Natural killer cell (primary cell): ENCODE results near the gene ARHGAP6. TPM values are rescaled to one million over a fixed set of nuclear protein-coding genes. Genes with fewer than 3 reads are reported as not detected.

Experiments
- ATAC-seq, 3 donors: fragments of 150-1000 bp in 2 of 3; fragments of 200-7000 bp in 1 of 3; cut with Tn5 transposase; 1 replicate in 1 of 3; 2 replicates in 2 of 3; pipeline ENCODE4 v1.10.0; 2021; ENCODE audit warnings: mild to moderate bottlenecking in 2 of 3, moderate library complexity in 2 of 3
- DNase-seq, 2 donors: peaks; one replicate each; pipeline versions ENCODE4 v3.0.0 to v3.0.0-alpha.2; 2013 to 2021; ENCODE audit warnings: mixed read lengths in 1 of 2
- H3K27ac ChIP-seq: one replicate; pipeline ENCODE4 v1.5.1; 2013; ENCODE audit warnings: mild to moderate bottlenecking, low read length
- H3K27me3 ChIP-seq: one replicate; pipeline ENCODE4 v1.6.1; 2013; ENCODE audit warnings: low read length; ENCODE audit not compliant: control insufficient read depth, insufficient read depth
- H3K36me3 ChIP-seq: one replicate; pipeline ENCODE4 v1.6.1; 2013; ENCODE audit warnings: low read length; ENCODE audit not compliant: control insufficient read depth, insufficient read depth
- H3K4me1 ChIP-seq: one replicate; pipeline ENCODE4 v1.6.1; 2013; ENCODE audit warnings: low read length; ENCODE audit not compliant: control insufficient read depth, insufficient read depth
- H3K4me3 ChIP-seq: one replicate; pipeline ENCODE4 v1.5.1; 2013; ENCODE audit warnings: low read length
- H3K9me3 ChIP-seq: one replicate; pipeline ENCODE4 v1.6.1; 2013; ENCODE audit warnings: low read length; ENCODE audit not compliant: control insufficient read depth, insufficient read depth
- H3K27ac Mint-ChIP-seq, 2 donors: one replicate each; pipeline ENCODE4 v1.8.0; 2022; ENCODE audit warnings: mild to moderate bottlenecking in 2 of 2, mixed read lengths in 2 of 2, moderate library complexity in 1 of 2
- H3K27me3 Mint-ChIP-seq, 2 donors: one replicate each; pipeline ENCODE4 v1.8.0; 2022; ENCODE audit warnings: low read depth in 2 of 2, mixed read lengths in 2 of 2
- H3K36me3 Mint-ChIP-seq: one replicate; pipeline ENCODE4 v1.8.0; 2022; ENCODE audit warnings: mixed read lengths
- H3K4me1 Mint-ChIP-seq, 2 donors: one replicate each; pipeline ENCODE4 v1.8.0; 2022; ENCODE audit warnings: mixed read lengths in 2 of 2
- H3K4me3 Mint-ChIP-seq: one replicate; pipeline ENCODE4 v1.8.0; 2022; ENCODE audit warnings: mild to moderate bottlenecking, moderate library complexity, mixed read lengths
- H3K9me3 Mint-ChIP-seq, 2 donors: one replicate each; pipeline ENCODE4 v1.8.0; 2022; ENCODE audit warnings: mixed read lengths in 2 of 2
- WGBS: methylation state at CpG from one replicate; pipeline ENCODE4 v1.1.7; 2013; ENCODE audit warnings: missing lambda C conversion rate; ENCODE audit not compliant: insufficient coverage; 5-methylcytosine and 5-hydroxymethylcytosine counted together
- intact Hi-C: fragments of 100-400 bp; cut with micrococcal nuclease; formaldehyde crosslinking; loops from one replicate; pipeline ENCODE4 v1.14.2; 2022
- total RNA-seq, 4 donors: library from RNA; stranded (reverse); fragments of 120-200 nt in 1 of 4; gene quantifications; one replicate each; pipeline versions ENCODE4 v1.2.3 to v1.2.4, GENCODE V29; 2013 to 2022
- TF ChIP-seq, protein P1 (sequence below): fragments of 200-600 bp; IDR thresholded peaks from one replicate; pipeline ENCODE4 v1.8.0; 2022; ENCODE audit warnings: antibody characterized with exemption

ARHGAP6 gene
- total RNA-seq, 3 donors from 2014 or later (not counting 1 experiment from before 2014, with no cell fraction given), result 0.32 to 1.9 (median 1.8) TPM

DNA sequence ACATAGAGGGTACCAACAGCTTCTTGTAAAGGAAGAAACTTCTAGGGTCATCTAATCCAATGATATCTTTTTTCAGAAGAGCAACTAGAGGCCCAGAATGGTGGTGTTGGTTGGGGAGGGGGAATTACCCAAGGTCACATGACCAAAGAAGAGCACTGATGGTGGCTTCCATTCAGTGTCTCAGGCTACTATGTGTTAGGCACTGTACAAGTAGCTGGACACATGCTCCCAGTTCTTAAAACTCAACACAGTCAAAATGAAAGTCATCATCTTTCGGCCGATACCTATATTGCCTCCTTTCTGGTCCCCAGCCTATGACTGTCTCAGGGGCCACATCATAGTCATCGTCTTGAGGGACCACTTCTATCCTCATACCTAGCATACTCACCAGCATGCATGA, 88.1 kb downstream of the ARHGAP6 start:
- ATAC-seq, result no peak
- Histone ChIP-seq H3K9me3 (no peaks in the 10 kb centered on the region), H3K4me1 (no peaks in the 10 kb centered on the region), H3K4me3 (no peak overlapping the region), H3K36me3 (no peaks in the 10 kb centered on the region), H3K27ac (no peak overlapping the region), H3K27me3 (no peaks in the 10 kb centered on the region)
- 100% methylated on average over 2 of the region's 3 CpGs for WGBS
- intact Hi-C loops, result no loop called here
- DNase-seq, result no peak
- Mint-ChIP-seq H3K4me3 (no peak overlapping the region), H3K27ac (no peak overlapping the region), H3K9me3 (peaks cover 0 to 3% of the 10 kb centered on the region in 2 donors), H3K4me1 (no peaks in the 10 kb centered on the region), H3K36me3 (no peaks in the 10 kb centered on the region), H3K27me3 (no peaks in the 10 kb centered on the region)
- TF ChIP-seq, protein P1, sequence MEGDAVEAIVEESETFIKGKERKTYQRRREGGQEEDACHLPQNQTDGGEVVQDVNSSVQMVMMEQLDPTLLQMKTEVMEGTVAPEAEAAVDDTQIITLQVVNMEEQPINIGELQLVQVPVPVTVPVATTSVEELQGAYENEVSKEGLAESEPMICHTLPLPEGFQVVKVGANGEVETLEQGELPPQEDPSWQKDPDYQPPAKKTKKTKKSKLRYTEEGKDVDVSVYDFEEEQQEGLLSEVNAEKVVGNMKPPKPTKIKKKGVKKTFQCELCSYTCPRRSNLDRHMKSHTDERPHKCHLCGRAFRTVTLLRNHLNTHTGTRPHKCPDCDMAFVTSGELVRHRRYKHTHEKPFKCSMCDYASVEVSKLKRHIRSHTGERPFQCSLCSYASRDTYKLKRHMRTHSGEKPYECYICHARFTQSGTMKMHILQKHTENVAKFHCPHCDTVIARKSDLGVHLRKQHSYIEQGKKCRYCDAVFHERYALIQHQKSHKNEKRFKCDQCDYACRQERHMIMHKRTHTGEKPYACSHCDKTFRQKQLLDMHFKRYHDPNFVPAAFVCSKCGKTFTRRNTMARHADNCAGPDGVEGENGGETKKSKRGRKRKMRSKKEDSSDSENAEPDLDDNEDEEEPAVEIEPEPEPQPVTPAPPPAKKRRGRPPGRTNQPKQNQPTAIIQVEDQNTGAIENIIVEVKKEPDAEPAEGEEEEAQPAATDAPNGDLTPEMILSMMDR, result no peak

DNA sequence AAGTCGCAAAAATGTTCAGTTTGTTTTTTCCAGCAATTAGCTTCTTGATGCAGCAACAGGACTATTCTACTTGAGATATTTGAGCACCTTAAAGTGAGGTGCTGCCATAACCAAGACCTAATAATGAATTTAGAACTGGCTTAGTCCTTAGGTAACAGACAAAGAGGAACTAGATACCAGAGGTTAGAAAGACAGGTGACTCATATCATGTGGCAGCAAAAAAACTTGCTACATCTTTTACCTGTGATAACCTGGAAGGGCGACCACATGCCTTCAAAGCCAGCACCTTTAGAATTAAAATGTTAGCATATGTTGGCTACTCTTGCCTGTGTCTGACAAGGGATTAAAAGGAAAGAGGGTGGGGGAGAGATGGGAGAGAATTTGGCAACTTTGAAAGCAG, 90.4 kb downstream of the ARHGAP6 start:
- no peaks in the 10 kb centered on the region for H3K4me1 ChIP-seq
- no peaks in the 10 kb centered on the region for H3K36me3 ChIP-seq
- no peak overlapping the region for H3K4me3 ChIP-seq
- H3K27ac ChIP-seq, result no peak overlapping the region
- H3K9me3 ChIP-seq, result no peaks in the 10 kb centered on the region
- Mint-ChIP-seq H3K27me3 (no peaks in the 10 kb centered on the region), H3K36me3 (no peaks in the 10 kb centered on the region), H3K9me3 (peaks cover 0 to 3% of the 10 kb centered on the region in 2 donors), H3K4me1 (no peaks in the 10 kb centered on the region), H3K27ac (no peak overlapping the region), H3K4me3 (no peak overlapping the region)
- ATAC-seq (no peak), DNase-seq (no peak)
- intact Hi-C loops, result no loop called here
- TF ChIP-seq, protein P1, result no peak
- H3K27me3 ChIP-seq, result no peaks in the 10 kb centered on the region
- WGBS, result 100% methylated on average over 1 of the region's 2 CpGs

DNA sequence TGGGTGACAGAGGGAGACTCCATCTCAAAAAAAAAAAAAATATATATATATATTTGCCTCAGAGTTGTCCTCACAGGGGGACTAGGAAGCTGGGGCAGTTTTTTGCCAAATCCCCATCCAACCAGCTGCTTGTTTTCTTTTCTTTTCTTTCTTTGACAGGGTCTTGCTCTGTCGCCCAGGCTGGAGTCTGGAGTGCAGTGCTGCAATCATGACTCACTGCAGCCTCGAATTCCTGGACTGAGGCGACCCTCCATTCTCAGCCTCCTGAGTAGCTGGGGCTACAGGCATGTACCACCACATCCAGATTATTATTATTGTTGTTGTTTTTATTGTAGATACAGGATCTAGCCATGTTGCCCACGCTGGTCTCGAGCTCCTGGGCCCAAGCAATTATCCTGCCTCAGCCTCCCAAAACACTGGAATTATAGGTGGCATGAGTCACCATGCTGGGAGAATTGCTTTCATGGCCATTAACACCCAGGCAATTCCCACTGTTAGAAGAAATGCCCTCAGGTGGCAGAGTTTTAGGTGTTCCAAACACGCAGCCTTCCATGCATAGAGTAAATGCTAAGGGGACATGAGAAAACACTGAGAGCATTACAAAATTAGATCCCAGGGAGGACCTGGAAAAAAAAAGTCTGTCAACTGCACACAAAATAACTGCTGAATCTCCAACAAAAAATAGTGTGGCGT, 98.0 kb downstream of the ARHGAP6 start:
- Mint-ChIP-seq H3K27me3 (peaks cover 0 to 15% of the 10 kb centered on the region in 2 donors), H3K36me3 (no peaks in the 10 kb centered on the region), H3K4me3 (no peak overlapping the region), H3K4me1 (no peaks in the 10 kb centered on the region), H3K9me3 (no peaks in the 10 kb centered on the region), H3K27ac (no peak overlapping the region)
- no peaks in the 10 kb centered on the region for H3K9me3 ChIP-seq
- no peaks in the 10 kb centered on the region for H3K36me3 ChIP-seq
- no peak overlapping the region for H3K4me3 ChIP-seq
- ATAC-seq (no peak), DNase-seq (no peak)
- TF ChIP-seq, protein P1, result no peak
- no peak overlapping the region for H3K27ac ChIP-seq
- WGBS, result 82% methylated on average over 5 of the region's 7 CpGs
- intact Hi-C loops, result no loop called here
- no peaks in the 10 kb centered on the region for H3K4me1 ChIP-seq
- no peaks in the 10 kb centered on the region for H3K27me3 ChIP-seq

DNA sequence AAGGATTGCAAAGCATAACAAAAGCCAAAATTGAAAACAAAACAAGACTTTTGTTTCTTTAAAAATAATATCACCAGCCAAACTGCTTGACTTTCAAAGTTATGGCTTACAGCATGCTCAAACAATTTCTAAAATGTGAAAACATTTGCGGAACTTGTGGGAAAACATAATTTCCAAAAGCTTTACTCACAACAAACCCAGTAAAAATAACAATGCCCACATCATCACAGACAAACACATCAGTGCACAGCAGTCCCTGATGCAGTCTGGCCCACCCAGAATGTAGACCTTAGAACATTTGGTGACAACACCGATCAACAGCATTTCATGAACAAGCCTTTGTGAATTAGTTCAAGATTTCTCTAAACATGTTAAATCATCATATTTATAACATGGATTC, 98.9 kb downstream of the ARHGAP6 start:
- H3K27ac Mint-ChIP-seq, result no peak overlapping the region
- Histone ChIP-seq H3K4me3 (no peak overlapping the region), H3K4me1 (no peaks in the 10 kb centered on the region), H3K36me3 (no peaks in the 10 kb centered on the region), H3K27me3 (no peaks in the 10 kb centered on the region), H3K9me3 (no peaks in the 10 kb centered on the region), H3K27ac (no peak overlapping the region)
- no peaks in the 10 kb centered on the region for H3K4me1 Mint-ChIP-seq
- H3K36me3 Mint-ChIP-seq, result no peaks in the 10 kb centered on the region
- no peak for DNase-seq
- peaks cover 0 to 15% of the 10 kb centered on the region in 2 donors for H3K27me3 Mint-ChIP-seq
- 88% methylated on average over 1 of the region's 2 CpGs for WGBS
- intact Hi-C loops, result no loop called here
- ATAC-seq, result no peak
- H3K4me3 Mint-ChIP-seq, result no peak overlapping the region
- TF ChIP-seq, protein P1, result no peak
- H3K9me3 Mint-ChIP-seq, result no peaks in the 10 kb centered on the region
